Pancreas (tissue), 10 donors: ENCODE results near the gene TAGLN2. TPM values are rescaled to one million over a fixed set of nuclear protein-coding genes. Genes with fewer than 3 reads are reported as not detected.

ENCODE experiments used
- ATAC-seq, 4 donors: fragments of 200-7000 bp; cut with Tn5 transposase; one replicate each; pipeline versions ENCODE4 v1.8.0 to v1.9.1; 2020; ENCODE audit warnings: mild to moderate bottlenecking in 4 of 4, moderate library complexity in 4 of 4
- DNase-seq, 6 donors: peaks; one replicate each; pipeline ENCODE4 v3.0.0-alpha.2; 2020
- FAIRE-seq: peaks from 2 replicates; lab custom pipeline; 2012; peaks lifted over from hg19 to GRCh38; lab: Jason Lieb, UNC
- H3K27ac ChIP-seq, 4 donors: fragments of 200-600 bp; sonication (generic); 1 replicate in 3 of 4; 2 replicates in 1 of 4; pipeline versions ENCODE4 v1.5.0 to v1.8.0; 2020
- H3K27me3 ChIP-seq, 4 donors: fragments of 200-600 bp; one replicate each; pipeline ENCODE4 v1.8.0; 2021
- H3K36me3 ChIP-seq, 3 donors: fragments of 200-600 bp; sonication (generic) in 1 of 3; one replicate each; pipeline versions ENCODE4 v1.5.0 to v1.8.0; 2020 to 2021
- H3K4me1 ChIP-seq, 3 donors: fragments of 200-600 bp; one replicate each; pipeline ENCODE4 v1.8.0; 2021
- H3K4me3 ChIP-seq, 4 donors: fragments of 200-600 bp; sonication (generic) in 2 of 4; one replicate each; pipeline versions ENCODE4 v1.5.0 to v1.8.0; 2020 to 2021
- H3K9me3 ChIP-seq, 4 donors: fragments of 200-600 bp; one replicate each; pipeline ENCODE4 v1.8.0; 2021
- WGBS, 2 donors: extraction: QIAGEN DNeasy Blood & Tissue Kit; methylation state at CpG; one replicate each; pipeline ENCODE4 v1.1.7; 2013; 5-methylcytosine and 5-hydroxymethylcytosine counted together
- intact Hi-C, 3 donors: fragments of 100-400 bp; cut with DNase I; formaldehyde crosslinking; loops; one replicate each; pipeline versions ENCODE4 v1.11.1 to v1.14.2; 2022
- polyA plus RNA-seq, 2 donors: library from polyadenylated mRNA; stranded (reverse); fragments of 200-250 nt; gene quantifications; one replicate each; pipeline ENCODE4 v1.2.3, GENCODE V29; 2013
- total RNA-seq, 6 donors: library from RNA; stranded (reverse); fragmentation: NEBNext Ultra II Directional in 4 of 6; extraction: Animal tissue kit (Norgen Biotek cat#: 25700) in 4 of 6; gene quantifications; one replicate each; pipeline versions ENCODE4 v1.2.1 to v1.2.4, GENCODE V29; 2021 to 2023
- TF ChIP-seq, protein P1 (sequence below), 4 donors: fragments of 200-600 bp; sonication (generic) in 3 of 4; IDR thresholded peaks; one replicate each; pipeline versions ENCODE4 v1.5.0 to v1.8.0; 2021; ENCODE audit warnings: antibody characterized with exemption in 4 of 4
- donor health status: healthy with polysubstance abuse.
- donor health status: DM: no; HTN: no; CAD: no; lungs with moderate emphysema.
- donor health status: DM: no; HTN: no; CAD: no.
- donor health status: control.
- donor health status: control.
- donor health status: Bipolar disorder and iron deficiency.
- donor health status: DM: yes; HTN: yes; CAD: no.
- donor health status: DM: no; HTN: no; CAD: no.
- donor health status: DM: no; HTN: no; CAD: no.
- donor health status: DM: yes; HTN: yes; CAD: no.

Gene TAGLN2
- total and polyA plus RNA-seq, 8 donors: 93.2 to 242 (median 159) TPM

- WGBS, 2 donors: 10 to 13% methylated on average over 9 of the region's 9 CpGs
- FAIRE-seq: no peak
- Histone ChIP-seq H3K27ac (peak overlapping the region; percentile 2 to 28 (median 21)), H3K4me1 (peaks cover 11 to 14% (median 13%) of the 10 kb centered on the region in 3 donors), H3K4me3 (no peak overlapping the region), H3K27me3 (no peaks in the 10 kb centered on the region), H3K36me3 (no peaks in the 10 kb centered on the region), H3K9me3 (no peaks in the 10 kb centered on the region)
- TF ChIP-seq, protein P1, sequence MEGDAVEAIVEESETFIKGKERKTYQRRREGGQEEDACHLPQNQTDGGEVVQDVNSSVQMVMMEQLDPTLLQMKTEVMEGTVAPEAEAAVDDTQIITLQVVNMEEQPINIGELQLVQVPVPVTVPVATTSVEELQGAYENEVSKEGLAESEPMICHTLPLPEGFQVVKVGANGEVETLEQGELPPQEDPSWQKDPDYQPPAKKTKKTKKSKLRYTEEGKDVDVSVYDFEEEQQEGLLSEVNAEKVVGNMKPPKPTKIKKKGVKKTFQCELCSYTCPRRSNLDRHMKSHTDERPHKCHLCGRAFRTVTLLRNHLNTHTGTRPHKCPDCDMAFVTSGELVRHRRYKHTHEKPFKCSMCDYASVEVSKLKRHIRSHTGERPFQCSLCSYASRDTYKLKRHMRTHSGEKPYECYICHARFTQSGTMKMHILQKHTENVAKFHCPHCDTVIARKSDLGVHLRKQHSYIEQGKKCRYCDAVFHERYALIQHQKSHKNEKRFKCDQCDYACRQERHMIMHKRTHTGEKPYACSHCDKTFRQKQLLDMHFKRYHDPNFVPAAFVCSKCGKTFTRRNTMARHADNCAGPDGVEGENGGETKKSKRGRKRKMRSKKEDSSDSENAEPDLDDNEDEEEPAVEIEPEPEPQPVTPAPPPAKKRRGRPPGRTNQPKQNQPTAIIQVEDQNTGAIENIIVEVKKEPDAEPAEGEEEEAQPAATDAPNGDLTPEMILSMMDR (IDR thresholded peaks at IDR 0.05): no peak
- intact Hi-C loops: no loop called here
- ATAC-seq: peak; percentile 79 to 92 (median 88)
- DNase-seq: peak in 4 of 6 donors; percentile 39 to 54 (median 49)
These were observed 45.6 kb upstream of the TAGLN2 start for GRCh38 chr1:159970932-159971342.

- no peaks in the 10 kb centered on the region for H3K27me3 ChIP-seq
- H3K9me3 ChIP-seq: no peaks in the 10 kb centered on the region
- H3K36me3 ChIP-seq: no peaks in the 10 kb centered on the region
- DNase-seq (peak in 1 of 6 donors; percentile 1), FAIRE-seq (no peak), ATAC-seq (no peak)
- no peak overlapping the region for H3K27ac ChIP-seq
- intact Hi-C loops: no loop called here
- H3K4me3 ChIP-seq: no peak overlapping the region
- peaks cover 11 to 14% (median 13%) of the 10 kb centered on the region in 3 donors for H3K4me1 ChIP-seq
- TF ChIP-seq, protein P1 (IDR thresholded peaks at IDR 0.05): no peak
- 86 to 96% methylated on average over 3 of the region's 3 CpGs for WGBS, 2 donors
These were observed 43.6 kb upstream of the TAGLN2 start for GRCh38 chr1:159968901-159969300.

GRCh38 chr1:159965263-159965662 lies 40.0 kb upstream of the TAGLN2 start:
- ATAC-seq: no peak
- H3K4me3 ChIP-seq: no peak overlapping the region
- no peaks in the 10 kb centered on the region for H3K27me3 ChIP-seq
- TF ChIP-seq, protein P1 (IDR thresholded peaks at IDR 0.05): no peak
- intact Hi-C loops: no loop called here
- H3K27ac ChIP-seq: no peak overlapping the region
- no peak for DNase-seq
- no peaks in the 10 kb centered on the region for H3K36me3 ChIP-seq
- no peaks in the 10 kb centered on the region for H3K9me3 ChIP-seq
- FAIRE-seq: no peak
- whole genome bisulfite sequencing, 2 donors: 79 to 83% methylated on average over 2 of the region's 2 CpGs
- H3K4me1 ChIP-seq: peaks cover 2 to 7% (median 5%) of the 10 kb centered on the region in 3 donors

DNA sequence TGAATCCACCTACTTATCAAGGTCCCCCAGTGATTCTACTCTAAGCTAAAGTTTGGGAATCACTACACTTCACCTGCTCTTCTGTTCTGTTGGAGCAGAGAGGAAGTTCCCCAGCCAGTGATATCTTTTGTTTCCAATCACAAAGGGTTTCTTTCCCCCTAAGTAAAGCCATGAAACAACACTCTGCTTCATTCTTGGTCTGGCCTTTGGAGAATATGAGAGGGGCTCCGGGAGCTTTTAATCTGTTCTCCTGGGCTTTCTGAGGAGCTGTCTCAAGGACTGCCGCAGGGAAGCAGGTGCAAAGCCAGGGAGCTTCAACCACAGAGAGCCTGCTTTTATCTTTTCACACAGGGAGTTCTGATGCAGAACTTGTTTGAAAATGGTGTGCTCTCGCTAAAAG lies 38.8 kb upstream of the TAGLN2 start:
- no peak for ATAC-seq
- no peak overlapping the region for H3K27ac ChIP-seq
- no peaks in the 10 kb centered on the region for H3K4me1 ChIP-seq
- H3K4me3 ChIP-seq: no peak overlapping the region
- WGBS, 2 donors: 20 to 24% methylated on average over 3 of the region's 3 CpGs
- H3K36me3 ChIP-seq: no peaks in the 10 kb centered on the region
- H3K27me3 ChIP-seq: no peaks in the 10 kb centered on the region
- no peak for DNase-seq
- no peaks in the 10 kb centered on the region for H3K9me3 ChIP-seq
- intact Hi-C loops: no loop called here
- FAIRE-seq: no peak
- TF ChIP-seq, protein P1 (IDR thresholded peaks at IDR 0.05): no peak

GRCh38 chr1:159962176-159962575 lies 36.9 kb upstream of the TAGLN2 start:
- DNase-seq (no peak), ATAC-seq (no peak), FAIRE-seq (no peak)
- Histone ChIP-seq H3K36me3 (no peaks in the 10 kb centered on the region), H3K9me3 (no peaks in the 10 kb centered on the region), H3K4me3 (no peak overlapping the region), H3K4me1 (peaks cover 7 to 10% (median 7%) of the 10 kb centered on the region in 3 donors), H3K27ac (no peak overlapping the region), H3K27me3 (no peaks in the 10 kb centered on the region)
- 86 to 89% methylated on average over 11 of the region's 11 CpGs for WGBS, 2 donors
- TF ChIP-seq, protein P1 (IDR thresholded peaks at IDR 0.05): no peak
- intact Hi-C loops: no loop called here
